ENCODE data around the gene MEAK7. TPM values are rescaled to one million over a fixed set of nuclear protein-coding genes. Genes with fewer than 3 reads are reported as not detected.

MEAK7 gene
- total and polyA plus RNA-seq, 2 of the 8 experiments (the other 6 are each of a cell fraction or from before 2014, with no cell fraction given): 9.6 to 19.6 TPM

- TF ChIP-seq RAD21 (IDR thresholded peaks at IDR 0.05 in 1 of 2, conservative IDR thresholded peaks at IDR 0.05 in 1 of 2; ENCODE audit: low read depth in 2 of 2, low read length in 2 of 2) (peak; percentile 85 to 87), BACH1 (IDR thresholded peaks at IDR 0.05; ENCODE audit: low read length) (no peak), CREB1 (IDR thresholded peaks at IDR 0.05) (peak; percentile 34), YY1 (IDR thresholded peaks at IDR 0.05; ENCODE audit: low read depth, low read length) (peak; percentile 72), BCL11A (IDR thresholded peaks at IDR 0.05; ENCODE audit: low read depth in 2 of 2, low read length in 2 of 2) (no peak), POLR2AphosphoS5 (IDR thresholded peaks at IDR 0.05; ENCODE audit: low read depth, low read length) (no peak)
- TF ChIP-seq, protein P1, sequence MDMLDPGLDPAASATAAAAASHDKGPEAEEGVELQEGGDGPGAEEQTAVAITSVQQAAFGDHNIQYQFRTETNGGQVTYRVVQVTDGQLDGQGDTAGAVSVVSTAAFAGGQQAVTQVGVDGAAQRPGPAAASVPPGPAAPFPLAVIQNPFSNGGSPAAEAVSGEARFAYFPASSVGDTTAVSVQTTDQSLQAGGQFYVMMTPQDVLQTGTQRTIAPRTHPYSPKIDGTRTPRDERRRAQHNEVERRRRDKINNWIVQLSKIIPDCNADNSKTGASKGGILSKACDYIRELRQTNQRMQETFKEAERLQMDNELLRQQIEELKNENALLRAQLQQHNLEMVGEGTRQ (IDR thresholded peaks at IDR 0.05; ENCODE audit: low read length): no peak
- TF ChIP-seq, protein P2, sequence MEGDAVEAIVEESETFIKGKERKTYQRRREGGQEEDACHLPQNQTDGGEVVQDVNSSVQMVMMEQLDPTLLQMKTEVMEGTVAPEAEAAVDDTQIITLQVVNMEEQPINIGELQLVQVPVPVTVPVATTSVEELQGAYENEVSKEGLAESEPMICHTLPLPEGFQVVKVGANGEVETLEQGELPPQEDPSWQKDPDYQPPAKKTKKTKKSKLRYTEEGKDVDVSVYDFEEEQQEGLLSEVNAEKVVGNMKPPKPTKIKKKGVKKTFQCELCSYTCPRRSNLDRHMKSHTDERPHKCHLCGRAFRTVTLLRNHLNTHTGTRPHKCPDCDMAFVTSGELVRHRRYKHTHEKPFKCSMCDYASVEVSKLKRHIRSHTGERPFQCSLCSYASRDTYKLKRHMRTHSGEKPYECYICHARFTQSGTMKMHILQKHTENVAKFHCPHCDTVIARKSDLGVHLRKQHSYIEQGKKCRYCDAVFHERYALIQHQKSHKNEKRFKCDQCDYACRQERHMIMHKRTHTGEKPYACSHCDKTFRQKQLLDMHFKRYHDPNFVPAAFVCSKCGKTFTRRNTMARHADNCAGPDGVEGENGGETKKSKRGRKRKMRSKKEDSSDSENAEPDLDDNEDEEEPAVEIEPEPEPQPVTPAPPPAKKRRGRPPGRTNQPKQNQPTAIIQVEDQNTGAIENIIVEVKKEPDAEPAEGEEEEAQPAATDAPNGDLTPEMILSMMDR (IDR thresholded peaks at IDR 0.05; ENCODE audit: control extremely low read depth in 1 of 3, insufficient read depth in 1 of 3, low read depth in 1 of 3, low read length in 3 of 3): peak; percentile 71 to 93 (median 87)
These were observed 6.8 kb upstream of the MEAK7 start (continued) for GRCh38 chr16:84511180-84511800.
